ENCODE measurements around the gene ZNF580. TPM values are rescaled to one million over a fixed set of nuclear protein-coding genes. Genes with fewer than 3 reads are reported as not detected.

Gene ZNF580
- total RNA-seq: 5.1 and 6.7 TPM in 2 replicates

GRCh38 chr19:55640577-55641425 is at the start of gene ZNF580:
Gene ZNF580, plus strand, starts transcription at chr19:55641002. Its CDS starts 1,507 bp downstream, at chr19:55642509.

GRCh38 chr19:55599468-55599841 is 41.3 kb upstream of the ZNF580 start, which contains the start of gene FIZ1:
Gene FIZ1, minus strand, starts transcription at chr19:55599517. Its CDS starts 1,652 bp downstream, at chr19:55597865.

GRCh38 chr19:55599842-55600661 is 40.8 kb upstream of the ZNF580 start, which contains the start of gene ZNF524:
Gene ZNF524, plus strand, starts transcription at chr19:55600288. Its CDS starts 1,825 bp downstream, at chr19:55602113.

GRCh38 chr19:55605637-55606470 is 34.9 kb upstream of the ZNF580 start, which contains the start of gene ZNF865:
Gene ZNF865, plus strand, starts transcription at chr19:55605647. Its CDS starts 7,972 bp downstream, at chr19:55613619.

GRCh38 chr19:55624109-55625003 is 16.4 kb upstream of the ZNF580 start, which contains the start of gene ZNF784:
Gene ZNF784, minus strand, starts transcription at chr19:55624566. Its CDS starts 5 bp downstream, at chr19:55624561.

GRCh38 chr19:55643003-55643886 is 2.4 kb downstream of the ZNF580 start, which contains the start of gene ZNF581:
Gene ZNF581, plus strand, starts transcription at chr19:55643649. Its CDS starts 923 bp downstream, at chr19:55644572.

GRCh38 chr19:55647732-55648584 is 7.2 kb downstream of the ZNF580 start, which contains the start of gene CCDC106:
Gene CCDC106, plus strand, starts transcription at chr19:55648212. Its CDS starts 835 bp downstream, at chr19:55649047.

GRCh38 chr19:55654868-55655647 is 14.3 kb downstream of the ZNF580 start, which contains the start of gene U2AF2:
Gene U2AF2, plus strand, starts transcription at chr19:55655035. Its CDS starts 70 bp downstream, at chr19:55655105.

GRCh38 chr19:55674841-55675660 is 34.2 kb downstream of the ZNF580 start, which contains the start of gene EPN1:
Gene EPN1, plus strand, starts transcription at chr19:55675226. Its CDS starts 3,402 bp downstream, at chr19:55678628.

Other genes starting within 250 kb of the ZNF580 start
- 110 and 177 TPM in 2 replicates for gene UBE2S, start 233.2 kb upstream of the ZNF580 start, total RNA-seq
- gene SHISA7, start 197.7 kb upstream of the ZNF580 start, total RNA-seq: not detected in 2 replicates
- gene ISOC2, start 179.4 kb upstream of the ZNF580 start, total RNA-seq: 33.5 and 43.0 TPM in 2 replicates
- gene C19orf85, start 176.3 kb upstream of the ZNF580 start, total RNA-seq: not detected in 2 replicates
- gene ZNF628, start 164.4 kb upstream of the ZNF580 start, total RNA-seq: 2.4 and 3.2 TPM in 2 replicates
- gene NAT14, start 155.8 kb upstream of the ZNF580 start, total RNA-seq: 8.9 and 9.6 TPM in 2 replicates
- 0.27 and 0.79 TPM in 2 replicates for gene SSC5D, start 152.6 kb upstream of the ZNF580 start, total RNA-seq
- not detected in 2 replicates for gene SBK2, start 103.9 kb upstream of the ZNF580 start, total RNA-seq
- 0.27 and 0.65 TPM in 2 replicates for gene SBK3, start 95.5 kb upstream of the ZNF580 start, total RNA-seq
- gene ZNF579, start 60.2 kb upstream of the ZNF580 start, total RNA-seq: 4.1 and 5.1 TPM in 2 replicates
- 3.2 and 4.2 TPM in 2 replicates for gene FIZ1, start 41.5 kb upstream of the ZNF580 start, total RNA-seq
- 7.2 and 9.0 TPM in 2 replicates for gene ZNF524, start 40.7 kb upstream of the ZNF580 start, total RNA-seq
- gene ZNF865, start 35.4 kb upstream of the ZNF580 start, total RNA-seq: 1.6 and 1.8 TPM in 2 replicates
- gene ZNF784, start 16.4 kb upstream of the ZNF580 start, total RNA-seq: 2.0 and 2.4 TPM in 2 replicates
- gene ZNF581, start 2.6 kb downstream of the ZNF580 start, total RNA-seq: 16.4 and 16.7 TPM in 2 replicates
- gene CCDC106, start 7.2 kb downstream of the ZNF580 start, total RNA-seq: 8.0 and 8.5 TPM in 2 replicates
- gene U2AF2, start 14.0 kb downstream of the ZNF580 start, total RNA-seq: 171 and 192 TPM in 2 replicates
- 74.6 and 86.4 TPM in 2 replicates for gene EPN1, start 34.2 kb downstream of the ZNF580 start, total RNA-seq
- not detected in 2 replicates for gene NLRP9, start 97.4 kb downstream of the ZNF580 start, total RNA-seq
- not detected in 2 replicates for gene RFPL4A, start 118.1 kb downstream of the ZNF580 start, total RNA-seq
- gene RFPL4AL1, start 128.1 kb downstream of the ZNF580 start, total RNA-seq: 0.13 TPM in 1 of 2 replicates, not detected in the other
- gene NLRP11, start 191.0 kb downstream of the ZNF580 start, total RNA-seq: not detected in 2 replicates
- gene NLRP4, start 195.5 kb downstream of the ZNF580 start, total RNA-seq: not detected in 2 replicates